ENCODE data around the gene ZNF587. TPM values are rescaled to one million over a fixed set of nuclear protein-coding genes. Genes with fewer than 3 reads are reported as not detected.

ZNF587 gene
- total and polyA plus RNA-seq, 10 of the 15 experiments (the other 5 are each of a cell fraction or from before 2014, with no cell fraction given): 1.9 to 27.8 (median 13.5) TPM

DNA sequence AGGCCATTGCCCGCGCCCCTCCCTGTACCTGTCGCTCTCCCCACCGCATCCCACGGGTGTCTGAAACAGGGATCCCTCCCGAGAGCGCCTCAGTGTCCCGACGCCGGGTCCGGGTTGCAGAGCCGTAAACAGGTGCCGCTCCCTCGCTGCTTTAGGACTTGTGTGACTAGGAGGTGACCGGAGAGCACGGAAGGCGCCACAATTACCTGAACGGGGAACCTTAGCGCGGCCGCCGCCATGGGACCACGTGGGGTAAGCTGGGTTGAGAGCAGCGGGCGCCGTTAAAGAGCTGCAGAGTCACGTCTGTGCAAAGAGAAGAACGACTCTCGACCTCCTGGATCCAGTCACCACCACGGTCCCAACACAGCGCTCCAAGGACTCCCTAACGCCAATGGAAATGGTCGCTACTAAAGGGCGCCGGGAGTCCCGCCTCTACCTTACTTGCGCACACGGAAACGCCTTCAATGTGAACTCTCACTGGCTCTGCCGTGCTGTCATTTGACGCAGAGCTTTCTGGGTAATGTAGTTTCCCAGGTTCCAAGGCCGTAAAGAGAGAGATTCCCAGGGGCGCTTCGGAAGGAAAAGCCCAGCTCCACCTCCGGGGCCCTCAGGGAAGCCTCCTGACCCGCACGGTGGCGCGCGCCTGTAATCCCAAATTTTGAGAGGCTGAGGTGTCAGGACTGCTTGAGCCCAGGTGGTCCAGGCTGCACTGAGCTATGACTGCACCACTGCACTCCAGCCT, 35.0 kb upstream of the ZNF587 start, which contains the start of gene ZNF552 (continued):
- TF ChIP-seq, protein P1, sequence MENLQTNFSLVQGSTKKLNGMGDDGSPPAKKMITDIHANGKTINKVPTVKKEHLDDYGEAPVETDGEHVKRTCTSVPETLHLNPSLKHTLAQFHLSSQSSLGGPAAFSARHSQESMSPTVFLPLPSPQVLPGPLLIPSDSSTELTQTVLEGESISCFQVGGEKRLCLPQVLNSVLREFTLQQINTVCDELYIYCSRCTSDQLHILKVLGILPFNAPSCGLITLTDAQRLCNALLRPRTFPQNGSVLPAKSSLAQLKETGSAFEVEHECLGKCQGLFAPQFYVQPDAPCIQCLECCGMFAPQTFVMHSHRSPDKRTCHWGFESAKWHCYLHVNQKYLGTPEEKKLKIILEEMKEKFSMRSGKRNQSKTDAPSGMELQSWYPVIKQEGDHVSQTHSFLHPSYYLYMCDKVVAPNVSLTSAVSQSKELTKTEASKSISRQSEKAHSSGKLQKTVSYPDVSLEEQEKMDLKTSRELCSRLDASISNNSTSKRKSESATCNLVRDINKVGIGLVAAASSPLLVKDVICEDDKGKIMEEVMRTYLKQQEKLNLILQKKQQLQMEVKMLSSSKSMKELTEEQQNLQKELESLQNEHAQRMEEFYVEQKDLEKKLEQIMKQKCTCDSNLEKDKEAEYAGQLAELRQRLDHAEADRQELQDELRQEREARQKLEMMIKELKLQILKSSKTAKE (IDR thresholded peaks at IDR 0.05; ENCODE audit: low read depth, poor library complexity, severe bottlenecking): peak; percentile 57
- TF ChIP-seq, protein P2, sequence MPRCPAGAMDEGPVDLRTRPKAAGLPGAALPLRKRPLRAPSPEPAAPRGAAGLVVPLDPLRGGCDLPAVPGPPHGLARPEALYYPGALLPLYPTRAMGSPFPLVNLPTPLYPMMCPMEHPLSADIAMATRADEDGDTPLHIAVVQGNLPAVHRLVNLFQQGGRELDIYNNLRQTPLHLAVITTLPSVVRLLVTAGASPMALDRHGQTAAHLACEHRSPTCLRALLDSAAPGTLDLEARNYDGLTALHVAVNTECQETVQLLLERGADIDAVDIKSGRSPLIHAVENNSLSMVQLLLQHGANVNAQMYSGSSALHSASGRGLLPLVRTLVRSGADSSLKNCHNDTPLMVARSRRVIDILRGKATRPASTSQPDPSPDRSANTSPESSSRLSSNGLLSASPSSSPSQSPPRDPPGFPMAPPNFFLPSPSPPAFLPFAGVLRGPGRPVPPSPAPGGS (IDR thresholded peaks at IDR 0.05; ENCODE audit: borderline replicate concordance, insufficient read depth, low read depth, low read length, poor library complexity, severe bottlenecking): peak; percentile 42
- TF ChIP-seq, protein P3, sequence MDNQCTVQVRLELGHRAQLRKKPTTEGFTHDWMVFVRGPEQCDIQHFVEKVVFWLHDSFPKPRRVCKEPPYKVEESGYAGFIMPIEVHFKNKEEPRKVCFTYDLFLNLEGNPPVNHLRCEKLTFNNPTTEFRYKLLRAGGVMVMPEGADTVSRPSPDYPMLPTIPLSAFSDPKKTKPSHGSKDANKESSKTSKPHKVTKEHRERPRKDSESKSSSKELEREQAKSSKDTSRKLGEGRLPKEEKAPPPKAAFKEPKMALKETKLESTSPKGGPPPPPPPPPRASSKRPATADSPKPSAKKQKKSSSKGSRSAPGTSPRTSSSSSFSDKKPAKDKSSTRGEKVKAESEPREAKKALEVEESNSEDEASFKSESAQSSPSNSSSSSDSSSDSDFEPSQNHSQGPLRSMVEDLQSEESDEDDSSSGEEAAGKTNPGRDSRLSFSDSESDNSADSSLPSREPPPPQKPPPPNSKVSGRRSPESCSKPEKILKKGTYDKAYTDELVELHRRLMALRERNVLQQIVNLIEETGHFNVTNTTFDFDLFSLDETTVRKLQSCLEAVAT (IDR thresholded peaks at IDR 0.05): no peak
- TF ChIP-seq STAT1 (conservative IDR thresholded peaks at IDR 0.05): peak; percentile 70; the same call in 1 of the 2 replicates
- TF ChIP-seq, protein P4, sequence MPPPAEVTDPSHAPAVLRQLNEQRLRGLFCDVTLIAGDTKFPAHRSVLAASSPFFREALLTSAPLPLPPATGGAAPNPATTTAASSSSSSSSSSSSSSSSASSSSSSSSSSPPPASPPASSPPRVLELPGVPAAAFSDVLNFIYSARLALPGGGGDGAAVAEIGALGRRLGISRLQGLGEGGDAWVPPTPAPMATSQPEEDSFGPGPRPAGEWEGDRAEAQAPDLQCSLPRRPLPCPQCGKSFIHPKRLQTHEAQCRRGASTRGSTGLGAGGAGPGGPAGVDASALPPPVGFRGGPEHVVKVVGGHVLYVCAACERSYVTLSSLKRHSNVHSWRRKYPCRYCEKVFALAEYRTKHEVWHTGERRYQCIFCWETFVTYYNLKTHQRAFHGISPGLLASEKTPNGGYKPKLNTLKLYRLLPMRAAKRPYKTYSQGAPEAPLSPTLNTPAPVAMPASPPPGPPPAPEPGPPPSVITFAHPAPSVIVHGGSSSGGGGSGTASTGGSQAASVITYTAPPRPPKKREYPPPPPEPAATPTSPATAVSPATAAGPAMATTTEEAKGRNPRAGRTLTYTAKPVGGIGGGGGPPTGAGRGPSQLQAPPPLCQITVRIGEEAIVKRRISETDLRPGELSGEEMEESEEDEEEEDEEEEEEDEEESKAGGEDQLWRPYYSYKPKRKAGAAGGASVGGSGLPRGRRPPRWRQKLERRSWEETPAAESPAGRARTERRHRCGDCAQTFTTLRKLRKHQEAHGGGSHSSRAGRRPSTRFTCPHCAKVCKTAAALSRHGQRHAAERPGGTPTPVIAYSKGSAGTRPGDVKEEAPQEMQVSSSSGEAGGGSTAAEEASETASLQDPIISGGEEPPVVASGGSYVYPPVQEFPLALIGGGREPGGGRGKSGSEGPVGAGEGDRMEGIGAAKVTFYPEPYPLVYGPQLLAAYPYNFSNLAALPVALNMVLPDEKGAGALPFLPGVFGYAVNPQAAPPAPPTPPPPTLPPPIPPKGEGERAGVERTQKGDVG (CRISPR knock-in tag; IDR thresholded peaks at IDR 0.05): no peak
- TF ChIP-seq, protein P5, sequence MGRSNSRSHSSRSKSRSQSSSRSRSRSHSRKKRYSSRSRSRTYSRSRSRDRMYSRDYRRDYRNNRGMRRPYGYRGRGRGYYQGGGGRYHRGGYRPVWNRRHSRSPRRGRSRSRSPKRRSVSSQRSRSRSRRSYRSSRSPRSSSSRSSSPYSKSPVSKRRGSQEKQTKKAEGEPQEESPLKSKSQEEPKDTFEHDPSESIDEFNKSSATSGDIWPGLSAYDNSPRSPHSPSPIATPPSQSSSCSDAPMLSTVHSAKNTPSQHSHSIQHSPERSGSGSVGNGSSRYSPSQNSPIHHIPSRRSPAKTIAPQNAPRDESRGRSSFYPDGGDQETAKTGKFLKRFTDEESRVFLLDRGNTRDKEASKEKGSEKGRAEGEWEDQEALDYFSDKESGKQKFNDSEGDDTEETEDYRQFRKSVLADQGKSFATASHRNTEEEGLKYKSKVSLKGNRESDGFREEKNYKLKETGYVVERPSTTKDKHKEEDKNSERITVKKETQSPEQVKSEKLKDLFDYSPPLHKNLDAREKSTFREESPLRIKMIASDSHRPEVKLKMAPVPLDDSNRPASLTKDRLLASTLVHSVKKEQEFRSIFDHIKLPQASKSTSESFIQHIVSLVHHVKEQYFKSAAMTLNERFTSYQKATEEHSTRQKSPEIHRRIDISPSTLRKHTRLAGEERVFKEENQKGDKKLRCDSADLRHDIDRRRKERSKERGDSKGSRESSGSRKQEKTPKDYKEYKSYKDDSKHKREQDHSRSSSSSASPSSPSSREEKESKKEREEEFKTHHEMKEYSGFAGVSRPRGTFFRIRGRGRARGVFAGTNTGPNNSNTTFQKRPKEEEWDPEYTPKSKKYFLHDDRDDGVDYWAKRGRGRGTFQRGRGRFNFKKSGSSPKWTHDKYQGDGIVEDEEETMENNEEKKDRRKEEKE (IDR thresholded peaks at IDR 0.05): peak; percentile 87
- no peak for TF ChIP-seq ASH2L (IDR thresholded peaks at IDR 0.05; ENCODE audit: borderline replicate concordance, low read depth)
- peak; percentile 68 for TF ChIP-seq NR2C1 (IDR thresholded peaks at IDR 0.05)
- TF ChIP-seq ATF7 (IDR thresholded peaks at IDR 0.05; ENCODE audit: low read depth): peak; percentile 97
- TF ChIP-seq, protein P6, sequence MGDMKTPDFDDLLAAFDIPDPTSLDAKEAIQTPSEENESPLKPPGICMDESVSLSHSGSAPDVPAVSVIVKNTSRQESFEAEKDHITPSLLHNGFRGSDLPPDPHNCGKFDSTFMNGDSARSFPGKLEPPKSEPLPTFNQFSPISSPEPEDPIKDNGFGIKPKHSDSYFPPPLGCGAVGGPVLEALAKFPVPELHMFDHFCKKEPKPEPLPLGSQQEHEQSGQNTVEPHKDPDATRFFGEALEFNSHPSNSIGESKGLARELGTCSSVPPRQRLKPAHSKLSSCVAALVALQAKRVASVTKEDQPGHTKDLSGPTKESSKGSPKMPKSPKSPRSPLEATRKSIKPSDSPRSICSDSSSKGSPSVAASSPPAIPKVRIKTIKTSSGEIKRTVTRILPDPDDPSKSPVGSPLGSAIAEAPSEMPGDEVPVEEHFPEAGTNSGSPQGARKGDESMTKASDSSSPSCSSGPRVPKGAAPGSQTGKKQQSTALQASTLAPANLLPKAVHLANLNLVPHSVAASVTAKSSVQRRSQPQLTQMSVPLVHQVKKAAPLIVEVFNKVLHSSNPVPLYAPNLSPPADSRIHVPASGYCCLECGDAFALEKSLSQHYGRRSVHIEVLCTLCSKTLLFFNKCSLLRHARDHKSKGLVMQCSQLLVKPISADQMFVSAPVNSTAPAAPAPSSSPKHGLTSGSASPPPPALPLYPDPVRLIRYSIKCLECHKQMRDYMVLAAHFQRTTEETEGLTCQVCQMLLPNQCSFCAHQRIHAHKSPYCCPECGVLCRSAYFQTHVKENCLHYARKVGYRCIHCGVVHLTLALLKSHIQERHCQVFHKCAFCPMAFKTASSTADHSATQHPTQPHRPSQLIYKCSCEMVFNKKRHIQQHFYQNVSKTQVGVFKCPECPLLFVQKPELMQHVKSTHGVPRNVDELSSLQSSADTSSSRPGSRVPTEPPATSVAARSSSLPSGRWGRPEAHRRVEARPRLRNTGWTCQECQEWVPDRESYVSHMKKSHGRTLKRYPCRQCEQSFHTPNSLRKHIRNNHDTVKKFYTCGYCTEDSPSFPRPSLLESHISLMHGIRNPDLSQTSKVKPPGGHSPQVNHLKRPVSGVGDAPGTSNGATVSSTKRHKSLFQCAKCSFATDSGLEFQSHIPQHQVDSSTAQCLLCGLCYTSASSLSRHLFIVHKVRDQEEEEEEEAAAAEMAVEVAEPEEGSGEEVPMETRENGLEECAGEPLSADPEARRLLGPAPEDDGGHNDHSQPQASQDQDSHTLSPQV (IDR thresholded peaks at IDR 0.05): no peak

Data from GM12878 (cell line).